B cell (primary cell): ENCODE results near the gene RARS1. TPM values are rescaled to one million over a fixed set of nuclear protein-coding genes. Genes with fewer than 3 reads are reported as not detected.

Source experiments
- ATAC-seq: fragments of 200-7000 bp; cut with Tn5 transposase; one replicate; pipeline ENCODE4 v1.10.0; 2021; ENCODE audit warnings: low read depth, mild to moderate bottlenecking, moderate number of reproducible peaks, moderate library complexity
- CTCF ChIA-PET: fragments of 350-600 bp; sonication (Branson Sonifier 250); formaldehyde crosslinking; loops from one replicate; lab custom pipeline; 2021; ENCODE audit warnings: antibody characterized with exemption, inconsistent platforms; lab: Charles Lee
- POLR2A ChIA-PET: fragments of 350-600 bp; sonication (Branson Sonifier 250); formaldehyde crosslinking; loops from one replicate; lab custom pipeline; 2021; ENCODE audit warnings: antibody characterized with exemption; lab: Charles Lee
- DNase-seq: peaks from one replicate; pipeline ENCODE4 v3.0.0; 2013
- H2AFZ ChIP-seq: 2 replicates; pipeline ENCODE4 v1.6.1; 2012; ENCODE audit warnings: mild to moderate bottlenecking, low read depth, low read length; ENCODE audit not compliant: insufficient read depth, poor library complexity, severe bottlenecking
- H3K27ac ChIP-seq, 2 donors: 1 replicate in 1 of 2; 2 replicates in 1 of 2; pipeline ENCODE4 v1.5.1; 2012 to 2013; ENCODE audit warnings: low read length in 2 of 2, mild to moderate bottlenecking in 2 of 2, moderate library complexity in 1 of 2
- H3K27me3 ChIP-seq, 4 experiments: fragments of 200-600 bp in 1 of 4; sonication (generic) in 1 of 4; replicated peaks in 1 of 4; 1 replicate in 2 of 4; 2 replicates in 2 of 4; pipeline versions ENCODE4 v1.6.1 to v1.7.0; 2013 to 2016; ENCODE audit warnings: low read length in 3 of 4, mild to moderate bottlenecking in 2 of 4, mixed read lengths in 1 of 4, moderate library complexity in 1 of 4; ENCODE audit not compliant: insufficient read depth in 4 of 4, control insufficient read depth in 3 of 4; ENCODE audit errors: control extremely low read depth in 1 of 4
- H3K36me3 ChIP-seq, 2 experiments: replicated peaks in 1 of 2; 1 replicate in 1 of 2; 2 replicates in 1 of 2; pipeline versions ENCODE4 v1.6.1 to v1.7.1; 2013; ENCODE audit warnings: low read length in 1 of 2; ENCODE audit not compliant: insufficient read depth in 2 of 2, control insufficient read depth in 1 of 2; ENCODE audit errors: control extremely low read depth in 1 of 2, extremely low read depth in 1 of 2
- H3K4me1 ChIP-seq, 2 donors: fragments of 200-600 bp in 1 of 2; sonication (generic) in 1 of 2; 1 replicate in 1 of 2; 2 replicates in 1 of 2; pipeline versions ENCODE4 v1.5.1 to v1.6.1; 2013 to 2017; ENCODE audit warnings: low read length in 2 of 2; ENCODE audit not compliant: control insufficient read depth in 2 of 2, insufficient read depth in 2 of 2
- H3K4me2 ChIP-seq: replicated peaks from 2 replicates; pipeline ENCODE3; 2012; ENCODE audit warnings: mild to moderate bottlenecking, low read depth, low read length; ENCODE audit not compliant: poor library complexity, severe bottlenecking
- H3K4me3 ChIP-seq, 5 experiments: fragments of 200-600 bp in 1 of 5; sonication (generic) in 1 of 5; 1 replicate in 3 of 5; 2 replicates in 2 of 5; pipeline versions ENCODE4 v1.5.1 to v1.7.0; 2011 to 2016; ENCODE audit warnings: low read length in 4 of 5, mild to moderate bottlenecking in 4 of 5, low read depth in 2 of 5, control low read depth in 1 of 5, moderate library complexity in 1 of 5; ENCODE audit not compliant: insufficient read depth in 1 of 5; ENCODE audit errors: control extremely low read depth in 1 of 5, extremely low read depth in 1 of 5
- H3K79me2 ChIP-seq: fragments of 200-600 bp; sonication (generic); one replicate; pipeline ENCODE4 v1.6.0; 2016; ENCODE audit warnings: low read length; ENCODE audit not compliant: control insufficient read depth, insufficient read depth
- H3K9ac ChIP-seq: fragments of 200-600 bp; sonication (generic); 2 replicates; pipeline ENCODE4 v1.6.1; 2017; ENCODE audit warnings: mild to moderate bottlenecking, low read length, moderate library complexity
- H3K9me3 ChIP-seq, 3 donors: one replicate each; pipeline versions ENCODE4 v1.6.1 to v1.7.1; 2013; ENCODE audit warnings: low read length in 2 of 3; ENCODE audit not compliant: control insufficient read depth in 2 of 3, insufficient read depth in 1 of 3; ENCODE audit errors: control extremely low read depth in 1 of 3
- H4K20me1 ChIP-seq: 2 replicates; pipeline ENCODE4 v1.6.0; 2012; ENCODE audit warnings: mild to moderate bottlenecking, low read length; ENCODE audit not compliant: insufficient read depth, control insufficient read depth, poor library complexity, severe bottlenecking
- H3K27ac Mint-ChIP-seq: one replicate; pipeline ENCODE4 v1.8.0; 2021; ENCODE audit warnings: mixed read lengths
- H3K27me3 Mint-ChIP-seq: one replicate; pipeline ENCODE4 v1.8.0; 2021; ENCODE audit warnings: mixed read lengths
- H3K4me1 Mint-ChIP-seq: one replicate; pipeline ENCODE4 v1.8.0; 2021; ENCODE audit warnings: mixed read lengths
- H3K4me3 Mint-ChIP-seq: one replicate; pipeline ENCODE4 v1.8.0; 2021; ENCODE audit warnings: mixed read lengths
- H3K9me3 Mint-ChIP-seq: one replicate; pipeline ENCODE4 v1.8.0; 2022; ENCODE audit warnings: mixed read lengths; ENCODE audit not compliant: insufficient read depth
- CTCF ChIP-seq: fragments of 200-600 bp; IDR thresholded peaks from one replicate; pipeline ENCODE4 v1.8.0; 2022; ENCODE audit warnings: antibody characterized with exemption, mild to moderate bottlenecking
- EZH2 ChIP-seq: IDR thresholded peaks from 2 replicates; pipeline ENCODE4 v1.6.1; 2012; ENCODE audit warnings: borderline replicate concordance, low read depth, mild to moderate bottlenecking, moderate library complexity, low read length; ENCODE audit not compliant: insufficient read depth, poor library complexity, severe bottlenecking
- whole genome bisulfite sequencing: methylation state at CpG from one replicate; pipeline ENCODE4 v1.1.5; 2013; ENCODE audit warnings: missing lambda C conversion rate; ENCODE audit not compliant: insufficient coverage; 5-methylcytosine and 5-hydroxymethylcytosine counted together
- intact Hi-C: fragments of 100-400 bp; cut with micrococcal nuclease; formaldehyde crosslinking; loops from one replicate; pipeline ENCODE4 v1.10.0; 2022
- polyA plus RNA-seq: library from polyadenylated mRNA; depleted of rRNA; stranded (reverse); fragments of >200 nt; gene quantifications from 2 replicates; pipeline ENCODE4 v1.2.3, GENCODE V29; 2012
- total RNA-seq, 2 donors: library from RNA; stranded (reverse); fragments of 120-200 nt in 1 of 2; gene quantifications; 1 replicate in 1 of 2; 2 replicates in 1 of 2; pipeline versions ENCODE4 v1.2.3 to v1.2.4, GENCODE V29; 2013 to 2022

Gene RARS1
- total and polyA plus RNA-seq, 2 donors (not counting 1 experiment from before 2014, with no cell fraction given), result 12.9 to 69.4 TPM

- Mint-ChIP-seq H3K9me3 (no peaks in the 10 kb centered on the region), H3K27me3 (no peaks in the 10 kb centered on the region), H3K4me3 (no peak overlapping the region), H3K4me1 (no peaks in the 10 kb centered on the region), H3K27ac (no peak overlapping the region)
- no peak for DNase-seq
- no peak overlapping the region for H3K27ac ChIP-seq
- CTCF ChIA-PET, result no interaction called here
- WGBS, result 100% methylated on average over 2 of the region's 2 CpGs
- H3K4me1 ChIP-seq, result no peaks in the 10 kb centered on the region
- no peak overlapping the region for H3K4me3 ChIP-seq
- intact Hi-C loops, result no loop called here
- H3K9ac ChIP-seq, result no peak overlapping the region
- H3K4me2 ChIP-seq, result no peak overlapping the region
- no peak overlapping the region for H2AFZ ChIP-seq
- no peaks in the 10 kb centered on the region for H3K9me3 ChIP-seq
- peaks cover 16 to 62% of the 10 kb centered on the region in 2 experiments for H3K36me3 ChIP-seq
- no peak for ATAC-seq
- peaks cover 19% of the 10 kb centered on the region for H4K20me1 ChIP-seq
- no peak for TF ChIP-seq EZH2
- no peak for TF ChIP-seq CTCF
- H3K27me3 ChIP-seq, result no peaks in the 10 kb centered on the region
- POLR2A ChIA-PET, result no interaction called here
- peaks cover 10% of the 10 kb centered on the region for H3K79me2 ChIP-seq
Observed at GRCh38 chr5:168562279-168562678, 76.0 kb downstream of the RARS1 start.

GRCh38 chr5:168563959-168564358, 77.7 kb downstream of the RARS1 start:
- no peaks in the 10 kb centered on the region for H3K9me3 Mint-ChIP-seq
- Histone ChIP-seq H3K27me3 (no peaks in the 10 kb centered on the region), H3K4me3 (no peak overlapping the region), H2AFZ (no peak overlapping the region), H4K20me1 (peaks cover 33% of the 10 kb centered on the region), H3K9me3 (no peaks in the 10 kb centered on the region), H3K27ac (no peak overlapping the region), H3K9ac (no peak overlapping the region), H3K4me1 (no peaks in the 10 kb centered on the region), H3K79me2 (peaks cover 18% of the 10 kb centered on the region), H3K4me2 (no peak overlapping the region), H3K36me3 (peaks cover 17 to 61% of the 10 kb centered on the region in 2 experiments)
- ChIA-PET CTCF (no interaction called here), POLR2A (no interaction called here)
- DNase-seq (no peak), ATAC-seq (no peak)
- no CpG with 5 or more reads among the region's 1 CpG for WGBS
- H3K27me3 Mint-ChIP-seq, result no peaks in the 10 kb centered on the region
- H3K27ac Mint-ChIP-seq, result no peak overlapping the region
- intact Hi-C loops, result no loop called here
- TF ChIP-seq EZH2, result no peak
- TF ChIP-seq CTCF, result no peak
- peaks cover 2% of the 10 kb centered on the region for H3K4me1 Mint-ChIP-seq
- no peak overlapping the region for H3K4me3 Mint-ChIP-seq
